CD4-positive, alpha-beta T cell (primary cell): ENCODE measurements around the gene BICRA. TPM values are rescaled to one million over a fixed set of nuclear protein-coding genes. Genes with fewer than 3 reads are reported as not detected.

Experiments
- ATAC-seq: fragments of 200-7000 bp; cut with Tn5 transposase; one replicate; pipeline ENCODE4 v1.10.0; 2022; ENCODE audit warnings: mild to moderate bottlenecking; ENCODE audit not compliant: poor library complexity
- CTCF ChIA-PET: fragments of 350-600 bp; sonication (Branson Sonifier 250); formaldehyde crosslinking; loops from one replicate; lab custom pipeline; 2021; ENCODE audit warnings: antibody characterized with exemption, inconsistent platforms; lab: Charles Lee
- POLR2A ChIA-PET: fragments of 350-600 bp; sonication (Branson Sonifier 250); formaldehyde crosslinking; loops from one replicate; lab custom pipeline; 2021; ENCODE audit warnings: antibody characterized with exemption, inconsistent platforms; lab: Charles Lee
- DNase-seq, 14 experiments: peaks; one replicate each; pipeline ENCODE4 v3.0.0-alpha.2; 2013 to 2020; ENCODE audit warnings: mixed read lengths in 2 of 14
- H3K27ac ChIP-seq, 2 donors: one replicate each; pipeline versions ENCODE4 v1.5.1 to v1.7.0; 2013; ENCODE audit warnings: low read length in 2 of 2, low read depth in 1 of 2, mild to moderate bottlenecking in 1 of 2
- H3K27me3 ChIP-seq, 2 experiments: 1 replicate in 1 of 2; 2 replicates in 1 of 2; pipeline versions ENCODE4 v1.6.1 to v1.7.0; 2013; ENCODE audit warnings: low read length in 2 of 2, control low read depth in 1 of 2, mild to moderate bottlenecking in 1 of 2, moderate library complexity in 1 of 2; ENCODE audit not compliant: insufficient read depth in 2 of 2, control insufficient read depth in 1 of 2
- H3K36me3 ChIP-seq: one replicate; pipeline ENCODE4 v1.6.1; 2013; ENCODE audit warnings: low read length, control low read depth; ENCODE audit not compliant: insufficient read depth
- H3K4me1 ChIP-seq: one replicate; pipeline ENCODE4 v1.6.1; 2013; ENCODE audit warnings: low read length, control low read depth; ENCODE audit not compliant: insufficient read depth
- H3K4me3 ChIP-seq: one replicate; pipeline ENCODE4 v1.5.1; 2013; ENCODE audit warnings: mild to moderate bottlenecking, low read length, moderate library complexity
- H3K9me3 ChIP-seq, 2 experiments: 1 replicate in 1 of 2; 2 replicates in 1 of 2; pipeline versions ENCODE4 v1.6.1 to v1.7.0; 2013; ENCODE audit warnings: low read length in 2 of 2, mild to moderate bottlenecking in 2 of 2, control low read depth in 1 of 2, moderate library complexity in 1 of 2; ENCODE audit not compliant: control insufficient read depth in 1 of 2, insufficient read depth in 1 of 2
- H3K27ac Mint-ChIP-seq: one replicate; pipeline ENCODE4 v1.8.0; 2020; ENCODE audit warnings: mixed read lengths
- H3K27me3 Mint-ChIP-seq: one replicate; pipeline ENCODE4 v1.8.0; 2021; ENCODE audit warnings: mixed read lengths
- H3K36me3 Mint-ChIP-seq: one replicate; pipeline ENCODE4 v1.8.0; 2021; ENCODE audit warnings: low read depth, mixed read lengths
- H3K4me1 Mint-ChIP-seq: one replicate; pipeline ENCODE4 v1.8.0; 2021; ENCODE audit warnings: low read depth, mixed read lengths
- H3K4me3 Mint-ChIP-seq: one replicate; pipeline ENCODE4 v1.8.0; 2020; ENCODE audit warnings: mild to moderate bottlenecking, mixed read lengths
- H3K9me3 Mint-ChIP-seq: one replicate; pipeline ENCODE4 v1.8.0; 2020; ENCODE audit warnings: mixed read lengths
- CTCF ChIP-seq: fragments of 200-600 bp; IDR thresholded peaks from one replicate; pipeline ENCODE4 v1.8.0; 2022; ENCODE audit warnings: antibody characterized with exemption, mild to moderate bottlenecking
- intact Hi-C, 2 experiments: fragments of 100-400 bp; cut with DNase I in 1 of 2; cut with micrococcal nuclease in 1 of 2; formaldehyde crosslinking; loops; one replicate each; pipeline versions ENCODE4 v1.15.1 to v1.9.0; 2023 to 2025; cut with DNase I, micrococcal nuclease
- total RNA-seq, 174 experiments: library from RNA in 2 of 174; stranded (reverse) in 2 of 174; gene quantifications; one replicate each; pipeline ENCODE4 v1.2.3 and lab custom pipeline; 2021 to 2026

The BICRA gene
- total RNA-seq, 2 experiments from 2014 or later, result 21.2 to 22.0 TPM

GRCh38 chr19:47693903-47694302 is 85.0 kb downstream of the BICRA start:
- Histone ChIP-seq H3K9me3 (no peaks in the 10 kb centered on the region), H3K4me1 (peaks cover 5% of the 10 kb centered on the region), H3K27ac (no peak overlapping the region), H3K4me3 (no peak overlapping the region), H3K27me3 (no peaks in the 10 kb centered on the region), H3K36me3 (peaks cover 36% of the 10 kb centered on the region)
- TF ChIP-seq CTCF, result no peak
- Mint-ChIP-seq H3K4me3 (no peak overlapping the region), H3K4me1 (peaks cover 4% of the 10 kb centered on the region), H3K27me3 (no peaks in the 10 kb centered on the region), H3K27ac (no peak overlapping the region), H3K36me3 (peaks cover 37% of the 10 kb centered on the region), H3K9me3 (no peaks in the 10 kb centered on the region)
- intact Hi-C loops, result no loop called here
- no peak for DNase-seq
- CTCF ChIA-PET, result no interaction called here
- no peak for ATAC-seq
- POLR2A ChIA-PET, result no interaction called here

GRCh38 chr19:47694466-47695273 is 85.7 kb downstream of the BICRA start:
- Histone ChIP-seq H3K9me3 (no peaks in the 10 kb centered on the region), H3K4me3 (no peak overlapping the region), H3K27me3 (no peaks in the 10 kb centered on the region), H3K36me3 (peaks cover 43% of the 10 kb centered on the region), H3K4me1 (peaks cover 6% of the 10 kb centered on the region), H3K27ac (no peak overlapping the region)
- Mint-ChIP-seq H3K27me3 (no peaks in the 10 kb centered on the region), H3K27ac (no peak overlapping the region), H3K36me3 (peaks cover 42% of the 10 kb centered on the region), H3K4me3 (no peak overlapping the region), H3K4me1 (peaks cover 4% of the 10 kb centered on the region), H3K9me3 (no peaks in the 10 kb centered on the region)
- TF ChIP-seq CTCF, result no peak
- CTCF ChIA-PET, result no interaction called here
- intact Hi-C loops, result loop anchor here in 1 of 2 experiments (5.0 kb wide), 2 partner anchors 82 to 177 kb away; partner anchors contain the start of gene NAPA
- POLR2A ChIA-PET, result no interaction called here
- ATAC-seq, result no peak
- no peak for DNase-seq

GRCh38 chr19:47695533-47696262 is 86.8 kb downstream of the BICRA start:
- no peak for DNase-seq
- Mint-ChIP-seq H3K36me3 (peaks cover 46% of the 10 kb centered on the region), H3K27me3 (no peaks in the 10 kb centered on the region), H3K27ac (no peak overlapping the region), H3K4me1 (peaks cover 4% of the 10 kb centered on the region), H3K4me3 (no peak overlapping the region), H3K9me3 (no peaks in the 10 kb centered on the region)
- ChIA-PET CTCF (interaction anchor here (0.8 kb wide), 1 partner anchor 259 kb away, joined by 3 read pairs; no protein-coding TSS in a partner anchor), POLR2A (interaction anchor here (1.0 kb wide), 1 partner anchor 11 kb away, joined by 4 read pairs; no protein-coding TSS in a partner anchor)
- no peak for TF ChIP-seq CTCF
- intact Hi-C loops, result loop anchor here in 1 of 2 experiments (5.0 kb wide), 2 partner anchors 83 to 178 kb away; partner anchors contain the start of gene NAPA
- Histone ChIP-seq H3K4me3 (no peak overlapping the region), H3K27ac (no peak overlapping the region), H3K4me1 (peaks cover 6% of the 10 kb centered on the region), H3K36me3 (peaks cover 53% of the 10 kb centered on the region), H3K9me3 (no peaks in the 10 kb centered on the region), H3K27me3 (no peaks in the 10 kb centered on the region)
- ATAC-seq, result no peak
